Hepatocyte (in vitro differentiated cells): ENCODE results near the gene MRPS22. TPM values are rescaled to one million over a fixed set of nuclear protein-coding genes. Genes with fewer than 3 reads are reported as not detected.

Source experiments
- DNase-seq: peaks from one replicate; pipeline ENCODE4 v3.0.0-alpha.2; 2016; ENCODE audit warnings: low spot score
- H2AFZ ChIP-seq: fragments of 200-600 bp; sonication (generic); 2 replicates; pipeline ENCODE4 v1.6.0; 2016; ENCODE audit warnings: antibody characterized with exemption, mild to moderate bottlenecking
- H3K27ac ChIP-seq: fragments of 200-600 bp; sonication (generic); 2 replicates; pipeline ENCODE4 v1.5.1; 2016; ENCODE audit warnings: mild to moderate bottlenecking
- H3K27me3 ChIP-seq: fragments of 200-600 bp; sonication (generic); 2 replicates; pipeline ENCODE4 v1.6.1; 2016
- H3K36me3 ChIP-seq: fragments of 200-600 bp; sonication (generic); replicated peaks from 2 replicates; pipeline ENCODE4 v1.5.1; 2016; ENCODE audit warnings: low read depth; ENCODE audit not compliant: insufficient read depth
- H3K4me1 ChIP-seq: fragments of 200-600 bp; sonication (generic); 2 replicates; pipeline ENCODE4 v1.5.1; 2016; ENCODE audit warnings: mild to moderate bottlenecking, moderate library complexity; ENCODE audit not compliant: insufficient read depth
- H3K4me2 ChIP-seq: fragments of 200-600 bp; sonication (generic); 2 replicates; pipeline ENCODE4 v1.6.0; 2016
- H3K4me3 ChIP-seq: fragments of 200-600 bp; sonication (generic); 2 replicates; pipeline ENCODE4 v1.5.1; 2016; ENCODE audit warnings: mild to moderate bottlenecking
- H3K79me2 ChIP-seq: fragments of 200-600 bp; sonication (generic); 2 replicates; pipeline ENCODE4 v1.6.0; 2017; ENCODE audit warnings: mild to moderate bottlenecking
- H3K9me2 ChIP-seq: fragments of 200-600 bp; sonication (generic); replicated peaks from 2 replicates; pipeline ENCODE4 v1.6.0; 2017; ENCODE audit warnings: mild to moderate bottlenecking; ENCODE audit not compliant: insufficient read depth
- H3K9me3 ChIP-seq: fragments of 200-600 bp; sonication (generic); 2 replicates; pipeline ENCODE4 v1.5.1; 2016; ENCODE audit warnings: low read depth, mild to moderate bottlenecking
- H4K20me1 ChIP-seq: fragments of 200-600 bp; sonication (generic); 2 replicates; pipeline ENCODE4 v1.6.0; 2016; ENCODE audit warnings: mild to moderate bottlenecking; ENCODE audit not compliant: insufficient read depth, poor library complexity, severe bottlenecking
- EZH2 ChIP-seq: fragments of 200-600 bp; sonication (generic); IDR thresholded peaks from 2 replicates; pipeline ENCODE4 v1.6.1; 2016; ENCODE audit warnings: antibody characterized with exemption, mild to moderate bottlenecking, borderline replicate concordance
- EZH2phosphoT487 ChIP-seq: fragments of 200-600 bp; sonication (generic); IDR thresholded peaks from one replicate; pipeline ENCODE4 v1.6.1; 2018; ENCODE audit warnings: antibody characterized with exemption, mild to moderate bottlenecking, low read depth, moderate library complexity; ENCODE audit not compliant: unreplicated experiment, severe bottlenecking
- WGBS: methylation state at CpG from one replicate; pipeline ENCODE4 v1.1.6; 2016; ENCODE audit warnings: low lambda C conversion rate; ENCODE audit errors: missing lambda C conversion rate; 5-methylcytosine and 5-hydroxymethylcytosine counted together
- polyA plus RNA-seq: library from polyadenylated mRNA; unstranded; fragments of >200 nt; fragmentation: Nextera tagmentation; extraction: Ambion mirVana; gene quantifications from 2 replicates; pipeline ENCODE4 v1.2.1, GENCODE V29; 2016
- total RNA-seq: library from RNA; depleted of rRNA; stranded (reverse); fragments of >200 nt; gene quantifications from 2 replicates; pipeline ENCODE4 v1.2.3, GENCODE V29; 2014
- TF ChIP-seq, protein P1 (sequence below): fragments of 200-600 bp; sonication (generic); IDR thresholded peaks from 2 replicates; pipeline ENCODE4 v1.5.1; 2016; ENCODE audit warnings: antibody characterized with exemption, mild to moderate bottlenecking; ENCODE audit not compliant: poor library complexity

The MRPS22 gene
- total and polyA plus RNA-seq, 2 experiments from 2014 or later: 55.1 to 75.7 TPM

DNA sequence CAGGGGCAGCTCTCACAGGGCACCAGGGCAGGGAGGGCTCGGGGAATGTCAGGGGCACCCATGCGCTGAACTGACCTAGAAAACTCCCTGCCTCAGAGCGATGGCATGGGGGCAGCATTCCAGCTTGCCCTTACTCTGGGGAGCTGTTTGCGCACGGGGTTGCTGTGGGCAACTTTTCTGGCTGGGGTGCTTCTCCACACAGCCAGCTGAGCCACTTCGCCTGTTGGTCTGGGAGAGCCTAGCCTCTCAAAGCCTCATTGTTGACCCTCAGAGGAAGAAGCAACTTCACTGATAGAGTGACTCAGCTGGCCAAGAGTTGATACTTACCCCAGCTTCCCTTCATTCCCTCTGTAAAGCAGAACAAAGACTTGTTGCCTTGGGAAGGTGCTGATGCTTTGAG lies 42.6 kb upstream of the MRPS22 start:
- no peak overlapping the region for H3K4me3 ChIP-seq
- no peak for TF ChIP-seq EZH2
- TF ChIP-seq EZH2phosphoT487: no peak
- TF ChIP-seq, protein P1, sequence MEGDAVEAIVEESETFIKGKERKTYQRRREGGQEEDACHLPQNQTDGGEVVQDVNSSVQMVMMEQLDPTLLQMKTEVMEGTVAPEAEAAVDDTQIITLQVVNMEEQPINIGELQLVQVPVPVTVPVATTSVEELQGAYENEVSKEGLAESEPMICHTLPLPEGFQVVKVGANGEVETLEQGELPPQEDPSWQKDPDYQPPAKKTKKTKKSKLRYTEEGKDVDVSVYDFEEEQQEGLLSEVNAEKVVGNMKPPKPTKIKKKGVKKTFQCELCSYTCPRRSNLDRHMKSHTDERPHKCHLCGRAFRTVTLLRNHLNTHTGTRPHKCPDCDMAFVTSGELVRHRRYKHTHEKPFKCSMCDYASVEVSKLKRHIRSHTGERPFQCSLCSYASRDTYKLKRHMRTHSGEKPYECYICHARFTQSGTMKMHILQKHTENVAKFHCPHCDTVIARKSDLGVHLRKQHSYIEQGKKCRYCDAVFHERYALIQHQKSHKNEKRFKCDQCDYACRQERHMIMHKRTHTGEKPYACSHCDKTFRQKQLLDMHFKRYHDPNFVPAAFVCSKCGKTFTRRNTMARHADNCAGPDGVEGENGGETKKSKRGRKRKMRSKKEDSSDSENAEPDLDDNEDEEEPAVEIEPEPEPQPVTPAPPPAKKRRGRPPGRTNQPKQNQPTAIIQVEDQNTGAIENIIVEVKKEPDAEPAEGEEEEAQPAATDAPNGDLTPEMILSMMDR: no peak

DNA sequence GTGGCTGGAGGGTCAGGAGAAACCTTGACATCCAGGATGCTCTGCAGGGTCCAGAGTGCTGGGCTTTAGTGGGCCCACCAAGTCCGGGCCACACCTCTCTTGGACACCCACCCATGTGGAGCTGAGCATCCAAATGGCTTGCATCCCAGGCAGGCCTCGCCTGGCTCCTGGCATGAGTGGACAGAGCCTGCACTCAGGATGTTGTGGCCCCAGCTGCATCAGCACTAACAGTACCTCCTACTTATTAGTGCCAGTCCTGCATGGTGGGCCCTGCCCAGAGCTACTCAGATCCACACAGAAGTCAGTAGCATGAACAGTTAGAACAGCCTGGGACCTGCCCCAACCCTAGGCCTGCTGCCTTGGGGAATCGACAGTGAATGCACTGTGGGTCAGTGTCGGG lies 42.2 kb upstream of the MRPS22 start:
- Histone ChIP-seq H3K4me3 (no peak overlapping the region), H3K36me3 (no peaks in the 10 kb centered on the region), H2AFZ (no peak overlapping the region), H3K9me2 (no peaks in the 10 kb centered on the region), H3K4me1 (peaks cover 12% of the 10 kb centered on the region), H4K20me1 (no peaks in the 10 kb centered on the region), H3K9me3 (no peaks in the 10 kb centered on the region), H3K79me2 (no peaks in the 10 kb centered on the region), H3K4me2 (no peak overlapping the region), H3K27me3 (no peaks in the 10 kb centered on the region), H3K27ac (peak overlapping the region; percentile 15)
- WGBS: 95% methylated on average over 4 of the region's 4 CpGs
- DNase-seq: no peak
- TF ChIP-seq EZH2 (no peak), EZH2phosphoT487 (no peak)
- TF ChIP-seq, protein P1: no peak

More for the DNA sequence above, 42.6 kb upstream of the MRPS22 start:
- H3K4me2 ChIP-seq: no peak overlapping the region
- H3K27me3 ChIP-seq: no peaks in the 10 kb centered on the region
- H3K27ac ChIP-seq: no peak overlapping the region
- peaks cover 12% of the 10 kb centered on the region for H3K4me1 ChIP-seq
- no peaks in the 10 kb centered on the region for H3K9me3 ChIP-seq
- H2AFZ ChIP-seq: no peak overlapping the region
- H3K79me2 ChIP-seq: no peaks in the 10 kb centered on the region
- no peaks in the 10 kb centered on the region for H3K9me2 ChIP-seq
- 91% methylated on average over 5 of the region's 6 CpGs for WGBS
- DNase-seq: no peak
- no peaks in the 10 kb centered on the region for H3K36me3 ChIP-seq
- no peaks in the 10 kb centered on the region for H4K20me1 ChIP-seq

DNA sequence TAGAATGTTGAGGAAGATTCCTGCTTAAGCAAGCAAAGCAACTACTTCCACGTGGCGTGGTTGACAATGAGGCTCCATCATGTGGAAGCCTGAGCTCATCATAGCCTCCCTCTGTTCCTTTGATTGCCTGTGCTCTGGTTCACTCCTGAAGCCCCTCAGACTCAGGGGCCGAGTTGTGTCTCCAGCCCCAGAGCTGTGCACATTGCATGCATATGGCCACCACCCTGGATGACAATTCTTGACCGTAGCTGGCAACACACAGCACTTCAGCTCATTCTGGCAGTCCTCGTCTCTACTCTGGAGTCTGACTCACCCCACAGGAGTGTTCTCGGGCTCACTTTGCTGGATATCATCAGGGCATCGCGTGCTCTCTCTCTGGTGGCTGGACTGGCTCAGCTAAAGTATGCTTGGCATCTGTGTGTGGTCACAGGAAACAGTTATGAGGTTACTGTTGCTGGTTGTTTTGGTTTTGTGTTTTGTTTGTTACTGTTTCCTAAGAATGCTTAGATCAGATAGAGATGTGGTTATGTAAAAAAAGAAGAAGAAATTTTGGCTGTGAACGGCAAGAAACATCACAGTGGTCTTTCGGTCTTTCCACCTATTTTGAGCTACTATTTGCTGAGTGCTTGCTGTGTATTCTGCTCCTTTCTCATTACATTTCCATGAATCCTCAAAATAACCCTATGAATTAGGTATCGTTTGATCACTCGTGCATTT lies 41.6 kb upstream of the MRPS22 start:
- Histone ChIP-seq H3K79me2 (no peaks in the 10 kb centered on the region), H3K4me3 (no peak overlapping the region), H3K36me3 (no peaks in the 10 kb centered on the region), H3K4me1 (peaks cover 12% of the 10 kb centered on the region), H3K27me3 (no peaks in the 10 kb centered on the region), H3K27ac (peak overlapping the region; percentile 65), H2AFZ (no peak overlapping the region), H3K9me2 (no peaks in the 10 kb centered on the region), H3K9me3 (no peaks in the 10 kb centered on the region), H3K4me2 (no peak overlapping the region), H4K20me1 (no peaks in the 10 kb centered on the region)
- DNase-seq: peak; percentile 77
- 67% methylated on average over 12 of the region's 12 CpGs for WGBS
- TF ChIP-seq EZH2 (no peak), EZH2phosphoT487 (no peak)
- TF ChIP-seq, protein P1: no peak
